ENCODE results near the gene TNXB.
A peak's percentile ranks its signal among the peaks of the same experiment; 100 is the strongest.

The TNXB gene

DNA sequence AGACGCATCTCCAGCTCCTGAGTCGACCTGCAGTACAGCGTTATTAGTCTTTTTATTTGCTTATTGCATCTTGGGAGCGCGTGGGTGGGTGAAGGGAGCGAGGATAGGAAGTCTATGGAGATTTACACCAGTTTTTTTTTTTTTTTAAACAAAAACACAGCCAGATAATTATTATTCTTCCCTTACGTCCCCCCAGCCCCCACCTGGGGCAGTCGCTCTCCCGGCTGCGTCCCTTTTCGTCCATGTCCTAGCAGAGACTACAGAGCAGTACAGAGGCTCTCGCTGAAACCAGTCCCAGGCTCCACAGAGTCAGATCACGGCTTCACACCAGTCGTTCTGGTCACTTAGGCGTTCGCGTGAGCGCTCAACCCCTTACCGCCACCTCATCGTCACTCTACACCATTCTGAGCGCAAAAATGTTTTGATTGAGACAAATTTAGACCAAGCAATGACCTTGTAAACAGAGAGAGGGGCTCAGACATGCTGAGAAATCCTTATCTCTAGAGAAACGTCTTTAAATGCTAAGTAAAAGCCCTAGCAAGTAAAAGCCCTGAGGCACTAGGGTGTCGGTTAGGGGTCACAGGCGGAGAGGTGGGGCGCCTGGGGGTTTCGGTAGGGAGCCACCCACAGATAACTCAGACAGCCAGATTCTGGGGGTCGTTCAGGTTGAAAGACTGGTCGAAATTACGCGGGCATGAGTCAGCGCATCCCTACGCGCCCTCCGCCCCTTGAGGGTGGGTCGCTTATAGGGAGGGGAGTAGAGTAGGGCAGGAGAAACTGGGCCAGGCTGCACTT, 43.8 kb upstream of the TNXB start:
- WGBS (ENCODE audit: insufficient coverage): 92% methylated on average over 15 of the region's 35 CpGs
- Histone ChIP-seq H3K27me3 (replicated peaks in 2 of 5; ENCODE audit: control insufficient read depth in 4 of 5, insufficient read depth in 5 of 5, low read length in 4 of 5) (peaks cover 0 to 23% (median 17%) of the 10 kb centered on the region in 5 experiments), H3K4me3 (ENCODE audit: control insufficient read depth in 1 of 7, extremely low read depth in 1 of 7, insufficient read depth in 4 of 7, low read depth in 2 of 7, low read length in 6 of 7) (peak overlapping the region in 6 of 7 experiments; percentile 74 to 96 (median 88)), H3K4me1 (ENCODE audit: control extremely low read depth in 1 of 4, control insufficient read depth in 4 of 4, insufficient read depth in 4 of 4, low read length in 3 of 4) (peaks cover 0 to 58% (median 40%) of the 10 kb centered on the region in 4 experiments), H3K9me3 (ENCODE audit: control extremely low read depth in 1 of 5, control insufficient read depth in 4 of 5, insufficient read depth in 2 of 5, low read depth in 1 of 5, low read length in 4 of 5) (no peaks in the 10 kb centered on the region), H3K27ac (ENCODE audit: insufficient read depth in 1 of 2, low read depth in 1 of 2, low read length in 2 of 2, poor library complexity in 1 of 2, severe bottlenecking in 2 of 2) (peak overlapping the region in 1 of 2 experiments; percentile 86), H3K36me3 (ENCODE audit: control insufficient read depth in 4 of 4, insufficient read depth in 4 of 4, low read length in 3 of 4) (peaks cover 5 to 20% (median 12%) of the 10 kb centered on the region in 4 experiments)
- ChIA-PET CTCF (interaction anchor here (0.6 to 3.0 kb wide), 6 partner anchors 16 to 43 kb away, joined by 3 to 13 read pairs (median 3); partner anchors contain the start of genes FKBPL and GPSM3), POLR2A (no interaction called here)
- DNase-seq: peak in 2 of 3 donors; percentile 61 to 71

- H3K27me3 ChIP-seq (replicated peaks in 2 of 5; ENCODE audit: control insufficient read depth in 4 of 5, insufficient read depth in 5 of 5, low read length in 4 of 5): peaks cover 0 to 27% (median 22%) of the 10 kb centered on the region in 5 experiments
- POLR2A ChIA-PET: no interaction called here
- peak within 1 kb of the TSS in 1 of 2 experiments; percentile 86 for H3K27ac ChIP-seq (ENCODE audit: insufficient read depth in 1 of 2, low read depth in 1 of 2, low read length in 2 of 2, poor library complexity in 1 of 2, severe bottlenecking in 2 of 2)
Measured at GRCh38 chr6:32151863-32152768, 43.0 kb upstream of the TNXB start, which contains the start of gene PRRT1. Gene PRRT1 (minus strand): TSS chr6:32151939. CDS start chr6:32151827, 112 bp downstream.

GRCh38 chr6:32151181-32151862, 42.2 kb upstream of the TNXB start:
- no peaks in the 10 kb centered on the region for H3K9me3 ChIP-seq (ENCODE audit: control extremely low read depth in 1 of 5, control insufficient read depth in 4 of 5, insufficient read depth in 2 of 5, low read depth in 1 of 5, low read length in 4 of 5)
- peaks cover 1 to 7% (median 3%) of the 10 kb centered on the region in 4 experiments for H3K36me3 ChIP-seq (ENCODE audit: control insufficient read depth in 4 of 4, insufficient read depth in 4 of 4, low read length in 3 of 4)
- H3K27ac ChIP-seq (ENCODE audit: insufficient read depth in 1 of 2, low read depth in 1 of 2, low read length in 2 of 2, poor library complexity in 1 of 2, severe bottlenecking in 2 of 2): no peak overlapping the region
- peaks cover 6 to 28% (median 24%) of the 10 kb centered on the region in 5 experiments for H3K27me3 ChIP-seq (replicated peaks in 2 of 5; ENCODE audit: control insufficient read depth in 4 of 5, insufficient read depth in 5 of 5, low read length in 4 of 5)
- peak overlapping the region in 2 of 7 experiments; percentile 8 to 19 for H3K4me3 ChIP-seq (ENCODE audit: control insufficient read depth in 1 of 7, extremely low read depth in 1 of 7, insufficient read depth in 4 of 7, low read depth in 2 of 7, low read length in 6 of 7)
- WGBS (ENCODE audit: insufficient coverage): 71% methylated on average over 1 of the region's 8 CpGs
- ChIA-PET POLR2A (interaction anchor here (0.8 kb wide), 1 partner anchor 34 kb away, joined by 3 read pairs; no protein-coding TSS in a partner anchor), CTCF (interaction anchor here (0.9 to 3.0 kb wide), 3 partner anchors 15 to 32 kb away, joined by 3 to 13 read pairs (median 3); partner anchors contain the start of gene FKBPL)
- peaks cover 0 to 60% (median 42%) of the 10 kb centered on the region in 4 experiments for H3K4me1 ChIP-seq (ENCODE audit: control extremely low read depth in 1 of 4, control insufficient read depth in 4 of 4, insufficient read depth in 4 of 4, low read length in 3 of 4)
- no peak for DNase-seq

More at GRCh38 chr6:32151863-32152768, 43.0 kb upstream of the TNXB start, which contains the start of gene PRRT1:
- H3K4me3 ChIP-seq (ENCODE audit: control insufficient read depth in 1 of 7, extremely low read depth in 1 of 7, insufficient read depth in 4 of 7, low read depth in 2 of 7, low read length in 6 of 7): peak within 1 kb of the TSS in 3 of 7 experiments; percentile 6 to 81 (median 8)
- no peaks in the 10 kb centered on the region for H3K9me3 ChIP-seq (ENCODE audit: control extremely low read depth in 1 of 5, control insufficient read depth in 4 of 5, insufficient read depth in 2 of 5, low read depth in 1 of 5, low read length in 4 of 5)
- CTCF ChIA-PET: interaction anchor here (0.7 to 3.0 kb wide), 5 partner anchors 16 to 44 kb away, joined by 3 to 13 read pairs (median 3); partner anchors contain the start of gene FKBPL
- 33% methylated on average over 1 of the region's 24 CpGs for WGBS (ENCODE audit: insufficient coverage)
- DNase-seq: no peak
- peaks cover 0 to 60% (median 42%) of the 10 kb centered on the region in 4 experiments for H3K4me1 ChIP-seq (ENCODE audit: control extremely low read depth in 1 of 4, control insufficient read depth in 4 of 4, insufficient read depth in 4 of 4, low read length in 3 of 4)
- H3K36me3 ChIP-seq (ENCODE audit: control insufficient read depth in 4 of 4, insufficient read depth in 4 of 4, low read length in 3 of 4): peaks cover 2 to 12% (median 5%) of the 10 kb centered on the region in 4 experiments

- POLR2A ChIA-PET: interaction anchor here (0.8 kb wide), 1 partner anchor 33 kb away, joined by 3 read pairs; no protein-coding TSS in a partner anchor
- CTCF ChIA-PET: interaction anchor here (0.8 to 1.2 kb wide), 3 partner anchors 8 to 31 kb away, joined by 3 read pairs; no protein-coding TSS in a partner anchor
Measured at GRCh38 chr6:32149932-32150870, 41.1 kb upstream of the TNXB start.

GRCh38 chr6:32149092-32149755, 40.1 kb upstream of the TNXB start:
- no peak for DNase-seq
- ChIA-PET CTCF (interaction anchor here (0.8 to 2.0 kb wide), 8 partner anchors 9 to 48 kb away, joined by 3 to 9 read pairs (median 4); partner anchors contain the start of gene FKBPL), POLR2A (interaction anchor here (0.7 kb wide), 1 partner anchor 29 kb away, joined by 3 read pairs; no protein-coding TSS in a partner anchor)
- Histone ChIP-seq H3K27me3 (replicated peaks in 2 of 5; ENCODE audit: control insufficient read depth in 4 of 5, insufficient read depth in 5 of 5, low read length in 4 of 5) (peaks cover 6 to 32% (median 25%) of the 10 kb centered on the region in 5 experiments), H3K4me3 (ENCODE audit: control insufficient read depth in 1 of 7, extremely low read depth in 1 of 7, insufficient read depth in 4 of 7, low read depth in 2 of 7, low read length in 6 of 7) (peak overlapping the region in 6 of 7 experiments; percentile 38 to 81 (median 72)), H3K36me3 (ENCODE audit: control insufficient read depth in 4 of 4, insufficient read depth in 4 of 4, low read length in 3 of 4) (no peaks in the 10 kb centered on the region), H3K4me1 (ENCODE audit: control extremely low read depth in 1 of 4, control insufficient read depth in 4 of 4, insufficient read depth in 4 of 4, low read length in 3 of 4) (peaks cover 0 to 45% (median 27%) of the 10 kb centered on the region in 4 experiments), H3K27ac (ENCODE audit: insufficient read depth in 1 of 2, low read depth in 1 of 2, low read length in 2 of 2, poor library complexity in 1 of 2, severe bottlenecking in 2 of 2) (no peak overlapping the region), H3K9me3 (ENCODE audit: control extremely low read depth in 1 of 5, control insufficient read depth in 4 of 5, insufficient read depth in 2 of 5, low read depth in 1 of 5, low read length in 4 of 5) (no peaks in the 10 kb centered on the region)
- WGBS (ENCODE audit: insufficient coverage): 46% methylated on average over 31 of the region's 47 CpGs

More at GRCh38 chr6:32149932-32150870, 41.1 kb upstream of the TNXB start:
- peak in 1 of 3 donors; percentile 27 for DNase-seq
- no peaks in the 10 kb centered on the region for H3K9me3 ChIP-seq (ENCODE audit: control extremely low read depth in 1 of 5, control insufficient read depth in 4 of 5, insufficient read depth in 2 of 5, low read depth in 1 of 5, low read length in 4 of 5)
- H3K36me3 ChIP-seq (ENCODE audit: control insufficient read depth in 4 of 4, insufficient read depth in 4 of 4, low read length in 3 of 4): peaks cover 0 to under 1% (median 0%) of the 10 kb centered on the region in 4 experiments
- H3K27ac ChIP-seq (ENCODE audit: insufficient read depth in 1 of 2, low read depth in 1 of 2, low read length in 2 of 2, poor library complexity in 1 of 2, severe bottlenecking in 2 of 2): no peak overlapping the region
- peaks cover 6 to 32% (median 25%) of the 10 kb centered on the region in 5 experiments for H3K27me3 ChIP-seq (replicated peaks in 2 of 5; ENCODE audit: control insufficient read depth in 4 of 5, insufficient read depth in 5 of 5, low read length in 4 of 5)
- no peak overlapping the region for H3K4me3 ChIP-seq (ENCODE audit: control insufficient read depth in 1 of 7, extremely low read depth in 1 of 7, insufficient read depth in 4 of 7, low read depth in 2 of 7, low read length in 6 of 7)
- 41% methylated on average over 46 of the region's 55 CpGs for WGBS (ENCODE audit: insufficient coverage)
- peaks cover 0 to 54% (median 36%) of the 10 kb centered on the region in 4 experiments for H3K4me1 ChIP-seq (ENCODE audit: control extremely low read depth in 1 of 4, control insufficient read depth in 4 of 4, insufficient read depth in 4 of 4, low read length in 3 of 4)

All from common myeloid progenitor, CD34-positive (primary cell).